ENCODE data around the gene ATE1. TPM values are rescaled to one million over a fixed set of nuclear protein-coding genes. Genes with fewer than 3 reads are reported as not detected.
"Not testable (repeated sequence)": the region's sequence is repeated elsewhere in the genome, so short reads cannot be mapped to it uniquely, and the experiment has no call there.

Gene ATE1
- total RNA-seq, 4 donors from 2014 or later: 31.4 to 47.9 (median 38.3) TPM

DNA sequence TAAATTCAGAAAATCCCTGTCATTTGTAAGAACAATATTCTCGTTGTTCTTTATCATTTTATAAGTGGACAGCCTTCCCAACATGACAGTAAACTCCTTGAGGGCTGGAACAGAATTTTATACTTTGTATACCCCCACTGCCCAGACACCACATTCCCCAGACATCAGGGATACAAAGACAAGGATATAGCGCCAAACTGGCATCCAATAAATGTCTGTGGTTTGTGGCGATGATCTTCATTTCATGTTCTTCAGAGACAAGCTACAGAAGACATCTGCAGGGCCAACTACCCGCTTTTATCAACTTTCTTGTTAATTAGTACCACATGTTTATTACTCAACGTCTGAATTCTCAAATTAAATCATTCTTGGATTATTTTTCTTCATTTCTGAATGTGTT, 155.9 kb downstream of the ATE1 start:
- Histone ChIP-seq H3K36me3 (no peaks in the 10 kb centered on the region), H3K4me1 (no peaks in the 10 kb centered on the region), H3K27ac (no peak overlapping the region), H3K9me3 (no peaks in the 10 kb centered on the region), H3K4me3 (no peak overlapping the region), H3K27me3 (no peaks in the 10 kb centered on the region)
- TF ChIP-seq POLR2A (IDR thresholded peaks at IDR 0.05): no peak
- no peak for TF ChIP-seq CTCF (IDR thresholded peaks at IDR 0.05)
- no peak for DNase-seq

GRCh38 chr10:121766426-121766825, 161.4 kb downstream of the ATE1 start:
- DNase-seq: no peak
- Histone ChIP-seq H3K4me1 (no peaks in the 10 kb centered on the region), H3K4me3 (no peak overlapping the region), H3K9me3 (no peaks in the 10 kb centered on the region), H3K27me3 (no peaks in the 10 kb centered on the region), H3K36me3 (peaks cover 0 to 4% (median 0%) of the 10 kb centered on the region in 3 donors), H3K27ac (no peak overlapping the region)
- no peak for TF ChIP-seq CTCF (IDR thresholded peaks at IDR 0.05)
- TF ChIP-seq POLR2A (IDR thresholded peaks at IDR 0.05): no peak

- Histone ChIP-seq H3K4me3 (no peak overlapping the region), H3K4me1 (no peaks in the 10 kb centered on the region), H3K9me3 (no peaks in the 10 kb centered on the region), H3K36me3 (peaks cover 0 to 4% (median 0%) of the 10 kb centered on the region in 3 donors), H3K27ac (no peak overlapping the region), H3K27me3 (no peaks in the 10 kb centered on the region)
- no peak for TF ChIP-seq CTCF (IDR thresholded peaks at IDR 0.05)
- no peak for TF ChIP-seq POLR2A (IDR thresholded peaks at IDR 0.05)
- no peak for DNase-seq
Observed at GRCh38 chr10:121765204-121765603, 162.6 kb downstream of the ATE1 start.

GRCh38 chr10:121764233-121764942, 163.4 kb downstream of the ATE1 start:
- peaks cover 0 to 4% (median 0%) of the 10 kb centered on the region in 3 donors for H3K36me3 ChIP-seq
- H3K27me3 ChIP-seq: no peaks in the 10 kb centered on the region
- H3K4me3 ChIP-seq: no peak overlapping the region
- no peaks in the 10 kb centered on the region for H3K4me1 ChIP-seq
- TF ChIP-seq CTCF (IDR thresholded peaks at IDR 0.05) (no peak), POLR2A (IDR thresholded peaks at IDR 0.05) (no peak)
- no peak overlapping the region for H3K27ac ChIP-seq
- peaks cover 0 to 8% (median 0%) of the 10 kb centered on the region in 4 donors for H3K9me3 ChIP-seq
- no peak for DNase-seq

DNA sequence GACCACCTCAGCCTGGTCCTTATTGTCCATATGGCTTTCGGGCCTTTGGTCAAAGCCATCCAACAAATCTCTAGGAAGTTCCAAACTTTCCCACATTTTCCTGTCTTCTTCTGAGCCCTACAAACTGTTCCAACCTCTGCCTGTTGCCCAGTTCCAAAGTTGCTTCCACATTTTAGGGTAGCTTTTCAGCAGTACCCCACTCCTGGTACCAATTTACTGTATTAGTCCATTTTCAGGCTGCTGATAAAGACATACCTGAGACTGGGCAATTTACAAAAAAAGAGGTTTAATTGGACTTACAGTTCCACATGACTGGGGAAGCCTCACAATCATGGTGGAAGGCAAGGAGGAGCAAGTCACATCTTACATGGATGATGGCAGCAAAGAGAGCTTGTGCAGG, 170.6 kb downstream of the ATE1 start:
- not testable (repeated sequence) for H3K4me3 ChIP-seq, H3K27ac ChIP-seq
- H3K9me3 ChIP-seq: peaks cover 0 to 19% (median 4%) of the 10 kb centered on the region in 4 donors

DNA sequence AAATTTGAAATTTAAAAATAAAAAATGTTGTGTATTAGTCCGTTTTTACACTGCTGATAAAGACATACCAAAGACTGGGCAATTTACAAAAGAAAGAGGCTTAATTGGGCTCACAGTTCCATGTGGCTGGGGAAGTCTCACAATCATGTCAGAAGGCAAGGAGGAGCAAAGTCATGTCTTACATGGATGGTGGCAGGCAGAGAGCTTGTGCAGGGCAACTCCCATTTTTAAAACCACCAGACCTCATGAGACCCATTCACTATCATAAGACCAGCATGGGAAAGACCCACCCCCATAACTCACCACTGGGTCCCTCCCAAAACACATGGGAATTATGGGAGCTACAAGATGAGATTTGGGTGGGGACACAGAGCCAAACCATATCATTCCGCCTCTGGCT, 172.3 kb downstream of the ATE1 start:
- not testable (repeated sequence) for H3K4me1 ChIP-seq, H3K27me3 ChIP-seq, H3K4me3 ChIP-seq, H3K27ac ChIP-seq, DNase-seq
- peaks cover 0 to 19% (median 4%) of the 10 kb centered on the region in 4 donors for H3K9me3 ChIP-seq
- H3K36me3 ChIP-seq: peaks cover 0 to 20% (median 0%) of the 10 kb centered on the region in 3 donors

More for the DNA sequence above, 170.6 kb downstream of the ATE1 start:
- not testable (repeated sequence) for DNase-seq, H3K27me3 ChIP-seq, H3K4me1 ChIP-seq
- H3K36me3 ChIP-seq: peaks cover 0 to 20% (median 0%) of the 10 kb centered on the region in 3 donors

Data from Peyer's patch (tissue), 4 donors.